ENCODE results near the gene ACSL1.

GRCh38 chr4:184825141-184825895, 450 bp downstream of the ACSL1 start:
- TF ChIP-seq CTCF (conservative IDR thresholded peaks at IDR 0.05; ENCODE audit: low read length) (no peak), EZH2phosphoT487 (IDR thresholded peaks at IDR 0.05; ENCODE audit: borderline replicate concordance, low read depth, low read length) (no peak)

All from OCI-LY7 (cell line).